NCI-H187 treated with DMSO at 0.1 percent for 48 hours (cell line): Measurements from ENCODE around the gene MYCBP.

Experiments
- DNase-seq: peaks from one replicate; lab custom pipeline; 2025; lab: John Stamatoyannopoulos, UW

Gene MYCBP

GRCh38 chr1:38819516-38819915 is 53.6 kb downstream of the MYCBP start:
- DNase-seq = no peak

- no peak for DNase-seq
These were observed 54.1 kb downstream of the MYCBP start for GRCh38 chr1:38819040-38819439.

- DNase-seq = no peak
These were observed 54.8 kb downstream of the MYCBP start for GRCh38 chr1:38818175-38818976.

GRCh38 chr1:38817267-38818174 is 55.6 kb downstream of the MYCBP start:
- no peak for DNase-seq

- DNase-seq = no peak
These were observed 57.1 kb downstream of the MYCBP start for GRCh38 chr1:38815903-38816627.

- DNase-seq = no peak
These were observed 58.1 kb downstream of the MYCBP start for GRCh38 chr1:38814984-38815464.

GRCh38 chr1:38814444-38814983 is 58.6 kb downstream of the MYCBP start:
- no peak for DNase-seq

- no peak for DNase-seq
These were observed 60.2 kb downstream of the MYCBP start for GRCh38 chr1:38812981-38813380.
